ENCODE results near the gene GSDME. TPM values are rescaled to one million over a fixed set of nuclear protein-coding genes. Genes with fewer than 3 reads are reported as not detected.
A peak's percentile ranks its signal among the peaks of the same experiment; 100 is the strongest.
"Not testable (repeated sequence)": the region's sequence is repeated elsewhere in the genome, so short reads cannot be mapped to it uniquely, and the experiment has no call there.

Gene GSDME
- total RNA-seq, 1 donor from 2014 or later: 4.8 TPM

GRCh38 chr7:24742506-24743162 lies 14.6 kb downstream of the GSDME start:
- ATAC-seq: no peak
- no peak for DNase-seq (ENCODE audit: low spot score)

GRCh38 chr7:24741679-24742505 lies 15.4 kb downstream of the GSDME start:
- DNase-seq (ENCODE audit: low spot score) (no peak), ATAC-seq (no peak)

- ATAC-seq (no peak), DNase-seq (ENCODE audit: low spot score) (no peak)
Measured at GRCh38 chr7:24740871-24741270, 16.4 kb downstream of the GSDME start.

GRCh38 chr7:24739306-24739705 lies 18.0 kb downstream of the GSDME start:
- DNase-seq (ENCODE audit: low spot score) (no peak), ATAC-seq (no peak)

- no peak for ATAC-seq
- no peak for DNase-seq (ENCODE audit: low spot score)
Measured at GRCh38 chr7:24738577-24738976, 18.7 kb downstream of the GSDME start.

GRCh38 chr7:24737281-24737680 lies 20.0 kb downstream of the GSDME start:
- DNase-seq (ENCODE audit: low spot score): no peak
- no peak for ATAC-seq

GRCh38 chr7:24735594-24735993 lies 21.7 kb downstream of the GSDME start:
- ATAC-seq; DNase-seq (ENCODE audit: low spot score): not testable (repeated sequence)

- DNase-seq (ENCODE audit: low spot score): no peak
- ATAC-seq: no peak
Measured at GRCh38 chr7:24734306-24734705, 23.0 kb downstream of the GSDME start.

- peak; percentile 52 for ATAC-seq
- DNase-seq (ENCODE audit: low spot score): no peak
Measured at GRCh38 chr7:24733414-24734060, 23.7 kb downstream of the GSDME start.

- DNase-seq (ENCODE audit: low spot score): no peak
- ATAC-seq: no peak
Measured at GRCh38 chr7:24732646-24733413, 24.4 kb downstream of the GSDME start.

- ATAC-seq: no peak
- no peak for DNase-seq (ENCODE audit: low spot score)
Measured at GRCh38 chr7:24731313-24731712, 26.0 kb downstream of the GSDME start.

GRCh38 chr7:24730018-24730369 lies 27.3 kb downstream of the GSDME start:
- no peak for DNase-seq (ENCODE audit: low spot score)
- no peak for ATAC-seq

GRCh38 chr7:24729365-24730017 lies 27.8 kb downstream of the GSDME start:
- ATAC-seq: no peak

GRCh38 chr7:24728503-24729364 lies 28.5 kb downstream of the GSDME start:
- ATAC-seq (no peak), DNase-seq (ENCODE audit: low spot score) (no peak)

More at GRCh38 chr7:24729365-24730017, 27.8 kb downstream of the GSDME start:
- DNase-seq (ENCODE audit: low spot score): no peak

GRCh38 chr7:24728121-24728500 lies 29.2 kb downstream of the GSDME start:
- no peak for DNase-seq (ENCODE audit: low spot score)
- no peak for ATAC-seq

- ATAC-seq: no peak
- no peak for DNase-seq (ENCODE audit: low spot score)
Measured at GRCh38 chr7:24727154-24728120, 29.8 kb downstream of the GSDME start.

GRCh38 chr7:24725554-24726241 lies 31.6 kb downstream of the GSDME start:
- peak; percentile 15 for DNase-seq (ENCODE audit: low spot score)
- ATAC-seq: no peak
